ENCODE measurements around the gene DCXR. TPM values are rescaled to one million over a fixed set of nuclear protein-coding genes. Genes with fewer than 3 reads are reported as not detected.

DCXR gene
- total and polyA plus RNA-seq, 4 experiments from 2014 or later: 65.9 to 164 (median 92.9) TPM

DNA sequence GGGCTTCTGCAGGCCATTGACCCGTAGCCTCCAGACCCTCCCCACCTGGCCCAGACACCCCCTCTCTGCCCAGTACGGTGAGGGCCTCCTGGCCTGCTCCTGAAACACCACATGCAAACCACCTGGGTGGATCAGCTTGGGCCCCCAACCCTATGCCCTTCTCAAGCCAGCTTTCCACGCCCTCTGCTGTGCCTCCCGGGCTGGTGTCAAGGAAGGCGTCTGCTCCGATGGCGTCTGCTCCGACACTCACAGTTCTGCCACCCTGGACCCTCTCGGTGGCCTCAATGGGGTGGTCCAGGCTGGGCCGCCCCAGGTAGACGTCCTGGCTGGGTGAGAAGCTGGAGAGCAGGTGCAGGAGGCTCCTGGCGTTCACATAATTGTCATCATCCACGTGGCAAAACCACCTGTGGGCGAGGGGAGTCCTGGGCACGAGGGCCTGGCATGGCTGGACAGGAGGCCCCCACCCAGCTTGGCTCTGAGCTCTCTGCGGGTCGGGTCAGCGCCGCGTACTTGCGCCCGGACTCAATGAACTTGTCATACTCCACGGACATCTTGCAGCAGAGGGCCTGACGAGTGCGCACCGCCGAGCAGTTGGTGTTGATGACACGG, 12.8 kb upstream of the DCXR start:
- DNase-seq: no peak
- Mint-ChIP-seq H3K27ac (peak overlapping the region in 2 of 7 donors; percentile 8 to 35), H3K9me3 (peaks cover 0 to 2% (median 0%) of the 10 kb centered on the region in 8 donors), H3K4me3 (peak overlapping the region; percentile 76 to 91 (median 84)), H3K4me1 (peaks cover 3 to 22% (median 11%) of the 10 kb centered on the region in 4 donors), H3K27me3 (no peaks in the 10 kb centered on the region), H3K36me3 (peaks cover 3 to 15% of the 10 kb centered on the region in 2 donors)
- Histone ChIP-seq H3K27me3 (ENCODE audit: insufficient read depth, low read length) (no peaks in the 10 kb centered on the region), H3K9me3 (ENCODE audit: control insufficient read depth in 1 of 2, low read length in 2 of 2) (no peaks in the 10 kb centered on the region), H3K4me1 (ENCODE audit: insufficient read depth, low read length) (peaks cover 31% of the 10 kb centered on the region), H3K36me3 (ENCODE audit: insufficient read depth, low read length) (peaks cover 18% of the 10 kb centered on the region), H3K27ac (ENCODE audit: low read depth, low read length) (peak overlapping the region; percentile 19), H3K4me3 (ENCODE audit: low read length in 2 of 2) (peak overlapping the region in 1 of 2 donors; percentile 43)
- POLR2A ChIA-PET (ENCODE audit: partially characterized antibody): interaction anchor here (1.1 to 5.3 kb wide), 6 partner anchors 13 to 77 kb away, joined by 5 to 27 read pairs (median 8); partner anchors contain the start of genes CENPX, DCXR, DUS1L and FASN
- CTCF ChIA-PET (ENCODE audit: partially characterized antibody): interaction anchor here (1.8 kb wide), 1 partner anchor 13 kb away, joined by 11 read pairs; the partner anchor contains the start of gene DCXR
- intact Hi-C loops (cut with micrococcal nuclease): loop anchor here (5.0 kb wide), 1 partner anchor 47 kb away; the partner anchor contains the start of gene FASN

DNA sequence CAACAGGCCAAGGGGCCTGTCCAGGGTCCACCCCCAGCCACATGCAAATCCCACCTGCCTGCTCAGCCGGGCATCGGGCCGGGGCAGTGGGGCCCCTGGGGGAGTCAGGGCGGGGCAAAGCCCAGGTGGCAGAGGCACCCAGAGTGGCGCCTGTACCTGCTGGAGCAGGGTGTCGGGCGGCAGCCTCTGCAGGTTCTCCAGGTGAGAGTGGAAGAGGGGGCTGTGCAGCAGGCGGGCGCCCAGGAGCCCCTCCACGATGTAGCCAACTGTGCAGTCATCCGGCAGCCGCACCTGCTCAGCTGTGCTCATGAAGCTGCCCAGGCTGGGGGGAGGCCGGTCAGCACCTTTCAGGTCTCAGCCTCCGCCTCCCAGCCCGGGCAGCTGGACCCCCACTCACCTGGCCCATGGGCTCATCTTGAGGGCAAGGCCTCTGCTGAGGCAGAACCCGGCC, 12.0 kb upstream of the DCXR start:
- Histone ChIP-seq H3K9me3 (ENCODE audit: control insufficient read depth in 1 of 2, low read length in 2 of 2) (no peaks in the 10 kb centered on the region), H3K27me3 (ENCODE audit: insufficient read depth, low read length) (no peaks in the 10 kb centered on the region), H3K36me3 (ENCODE audit: insufficient read depth, low read length) (peaks cover 10% of the 10 kb centered on the region), H3K4me3 (ENCODE audit: low read length in 2 of 2) (no peak overlapping the region), H3K27ac (ENCODE audit: low read depth, low read length) (no peak overlapping the region), H3K4me1 (ENCODE audit: insufficient read depth, low read length) (peaks cover 31% of the 10 kb centered on the region)
- ChIA-PET CTCF (ENCODE audit: partially characterized antibody) (interaction anchor here (0.7 to 1.8 kb wide), 2 partner anchors 12 to 90 kb away, joined by 3 to 11 read pairs; partner anchors contain the start of gene DCXR), POLR2A (ENCODE audit: partially characterized antibody) (interaction anchor here (1.1 to 5.3 kb wide), 4 partner anchors 12 to 77 kb away, joined by 6 to 26 read pairs (median 8); partner anchors contain the start of genes DCXR and FASN)
- Mint-ChIP-seq H3K9me3 (peaks cover 0 to 2% (median 0%) of the 10 kb centered on the region in 8 donors), H3K4me3 (no peak overlapping the region), H3K36me3 (peaks cover 3 to 11% of the 10 kb centered on the region in 2 donors), H3K27me3 (no peaks in the 10 kb centered on the region), H3K4me1 (peaks cover 3 to 22% (median 11%) of the 10 kb centered on the region in 4 donors), H3K27ac (no peak overlapping the region)
- intact Hi-C loops (cut with micrococcal nuclease): no loop called here
- no peak for DNase-seq

DNA sequence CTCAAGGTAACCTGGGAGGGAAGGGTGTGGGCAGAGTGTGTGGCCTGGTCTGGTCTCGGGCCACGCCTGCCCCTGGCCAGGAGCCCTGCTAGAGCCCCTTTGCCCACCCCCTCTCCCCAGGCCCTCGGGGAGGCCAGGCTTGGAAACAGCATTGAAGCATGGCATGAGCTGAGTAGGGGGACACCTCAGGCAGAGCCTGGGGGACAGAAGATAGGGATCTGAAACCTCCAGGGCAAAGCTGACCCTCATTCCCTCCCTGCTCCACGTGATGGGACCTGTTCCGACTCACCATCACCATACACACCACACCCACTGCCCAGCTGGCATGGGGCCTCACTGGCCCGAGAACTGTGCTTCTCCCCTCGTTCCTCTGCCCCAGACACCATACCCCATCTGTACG, 11.6 kb upstream of the DCXR start:
- peaks cover 6% of the 10 kb centered on the region for H3K36me3 ChIP-seq (ENCODE audit: insufficient read depth, low read length)
- peaks cover 31% of the 10 kb centered on the region for H3K4me1 ChIP-seq (ENCODE audit: insufficient read depth, low read length)
- Mint-ChIP-seq H3K9me3 (peaks cover 0 to 2% (median 0%) of the 10 kb centered on the region in 8 donors), H3K4me3 (peak overlapping the region in 3 of 8 donors; percentile 42 to 52 (median 48)), H3K27ac (peak overlapping the region in 1 of 7 donors; percentile 64), H3K36me3 (peaks cover 3 to 11% of the 10 kb centered on the region in 2 donors), H3K4me1 (peaks cover 3 to 22% (median 11%) of the 10 kb centered on the region in 4 donors), H3K27me3 (no peaks in the 10 kb centered on the region)
- no peak overlapping the region for H3K4me3 ChIP-seq (ENCODE audit: low read length in 2 of 2)
- POLR2A ChIA-PET (ENCODE audit: partially characterized antibody): interaction anchor here (2.5 to 5.3 kb wide), 2 partner anchors 11 to 49 kb away, joined by 9 to 26 read pairs; partner anchors contain the start of genes DCXR and FASN
- no peak for DNase-seq
- H3K27me3 ChIP-seq (ENCODE audit: insufficient read depth, low read length): no peaks in the 10 kb centered on the region
- no peaks in the 10 kb centered on the region for H3K9me3 ChIP-seq (ENCODE audit: control insufficient read depth in 1 of 2, low read length in 2 of 2)
- intact Hi-C loops (cut with micrococcal nuclease): no loop called here
- CTCF ChIA-PET (ENCODE audit: partially characterized antibody): interaction anchor here (0.7 kb wide), 1 partner anchor 90 kb away, joined by 3 read pairs; no protein-coding TSS in a partner anchor
- H3K27ac ChIP-seq (ENCODE audit: low read depth, low read length): no peak overlapping the region

DNA sequence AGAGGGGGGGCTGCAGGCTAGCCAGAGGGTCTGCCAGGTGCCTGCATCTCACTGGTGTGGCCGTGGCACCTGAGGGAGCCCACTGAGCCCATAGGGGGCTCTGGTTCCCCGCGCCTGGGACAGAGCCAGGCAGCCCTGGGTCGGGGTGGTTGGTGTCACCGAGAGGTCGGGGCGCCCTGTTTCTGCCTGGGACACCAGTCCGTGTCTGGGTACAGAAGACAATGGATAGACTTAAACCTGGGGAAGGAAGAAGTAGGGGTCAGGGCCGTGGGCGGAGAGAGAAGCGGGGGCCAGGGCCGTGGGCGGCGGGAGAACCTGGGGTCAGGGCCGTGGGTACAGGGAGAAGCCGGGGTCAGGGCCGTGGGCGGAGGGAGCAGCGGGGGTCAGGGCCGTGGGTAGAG, 11.1 kb upstream of the DCXR start:
- POLR2A ChIA-PET (ENCODE audit: partially characterized antibody): no interaction called here
- DNase-seq: no peak
- Histone ChIP-seq H3K4me3 (ENCODE audit: low read length in 2 of 2) (no peak overlapping the region), H3K36me3 (ENCODE audit: insufficient read depth, low read length) (peaks cover under 1% of the 10 kb centered on the region), H3K27ac (ENCODE audit: low read depth, low read length) (no peak overlapping the region), H3K4me1 (ENCODE audit: insufficient read depth, low read length) (peaks cover 25% of the 10 kb centered on the region), H3K27me3 (ENCODE audit: insufficient read depth, low read length) (no peaks in the 10 kb centered on the region), H3K9me3 (ENCODE audit: control insufficient read depth in 1 of 2, low read length in 2 of 2) (no peaks in the 10 kb centered on the region)
- no peaks in the 10 kb centered on the region for H3K27me3 Mint-ChIP-seq
- H3K36me3 Mint-ChIP-seq: peaks cover 3 to 11% of the 10 kb centered on the region in 2 donors
- peak overlapping the region in 2 of 8 donors; percentile 35 for H3K4me3 Mint-ChIP-seq
- CTCF ChIA-PET (ENCODE audit: partially characterized antibody): no interaction called here
- H3K27ac Mint-ChIP-seq: no peak overlapping the region
- peaks cover 0 to 2% (median 0%) of the 10 kb centered on the region in 8 donors for H3K9me3 Mint-ChIP-seq
- H3K4me1 Mint-ChIP-seq: peaks cover 3 to 19% (median 10%) of the 10 kb centered on the region in 4 donors
- intact Hi-C loops (cut with micrococcal nuclease): no loop called here

DNA sequence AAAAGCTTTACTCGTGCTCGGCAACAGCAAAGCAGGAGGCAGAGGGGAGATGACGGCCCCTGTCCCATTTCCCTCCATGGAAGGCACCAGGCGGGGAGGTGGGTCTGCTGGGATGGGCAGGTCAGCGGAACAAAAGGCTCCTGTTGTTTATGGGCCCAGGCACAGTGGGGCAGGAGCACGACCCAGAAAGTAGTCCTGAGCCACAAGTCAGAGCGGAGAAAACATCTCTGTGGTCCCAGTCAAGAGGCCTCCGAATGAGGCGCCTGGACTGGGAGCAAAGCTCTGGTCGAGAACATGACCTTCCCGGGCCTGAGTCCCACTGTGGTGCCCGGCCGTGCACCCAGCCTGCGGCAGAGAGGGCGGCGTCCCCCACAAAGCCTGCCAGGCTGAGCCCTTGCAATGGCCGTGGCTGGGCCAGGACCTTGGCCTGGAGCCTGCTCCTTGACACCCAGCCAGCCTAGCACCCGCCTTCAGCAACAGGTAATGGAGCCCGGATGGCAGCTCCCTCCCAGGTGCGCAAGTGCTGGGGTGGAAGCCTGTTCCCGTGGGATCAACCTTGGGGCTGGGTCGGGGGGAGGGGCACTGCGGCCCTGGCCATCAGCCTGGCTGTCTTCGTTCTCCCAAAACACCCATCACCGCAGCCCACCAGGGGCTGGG, 10.5 kb upstream of the DCXR start:
- Histone ChIP-seq H3K27me3 (ENCODE audit: insufficient read depth, low read length) (no peaks in the 10 kb centered on the region), H3K4me1 (ENCODE audit: insufficient read depth, low read length) (peaks cover 20% of the 10 kb centered on the region), H3K9me3 (ENCODE audit: control insufficient read depth in 1 of 2, low read length in 2 of 2) (no peaks in the 10 kb centered on the region), H3K4me3 (ENCODE audit: low read length in 2 of 2) (no peak overlapping the region), H3K36me3 (ENCODE audit: insufficient read depth, low read length) (no peaks in the 10 kb centered on the region), H3K27ac (ENCODE audit: low read depth, low read length) (no peak overlapping the region)
- no peak for DNase-seq
- Mint-ChIP-seq H3K27ac (peak overlapping the region in 1 of 7 donors; percentile 54), H3K36me3 (peaks cover 3 to 11% of the 10 kb centered on the region in 2 donors), H3K4me1 (peaks cover 2 to 14% (median 9%) of the 10 kb centered on the region in 4 donors), H3K27me3 (no peaks in the 10 kb centered on the region), H3K4me3 (peak overlapping the region in 3 of 8 donors; percentile 50 to 59 (median 52)), H3K9me3 (peaks cover 0 to 2% (median 0%) of the 10 kb centered on the region in 8 donors)
- CTCF ChIA-PET (ENCODE audit: partially characterized antibody): no interaction called here
- intact Hi-C loops (cut with micrococcal nuclease): no loop called here
- POLR2A ChIA-PET (ENCODE audit: partially characterized antibody): no interaction called here

DNA sequence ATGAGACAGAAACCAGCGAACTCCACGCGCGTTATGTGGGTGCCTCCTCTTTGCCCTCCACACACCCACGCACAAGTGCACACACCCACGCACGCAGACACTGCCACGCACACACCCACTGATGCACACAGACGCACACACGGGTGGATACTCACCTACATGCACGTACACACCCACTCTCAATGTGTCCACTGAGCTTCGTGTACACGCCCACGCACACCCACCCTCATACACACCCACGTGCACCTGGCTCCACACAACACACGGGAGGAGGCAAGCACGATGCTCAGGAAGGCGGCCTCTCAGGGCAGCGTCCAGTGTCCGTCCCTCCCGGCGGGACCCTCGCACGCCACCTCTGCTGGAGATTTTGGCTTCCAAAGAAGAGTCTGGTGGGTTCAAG, 9.9 kb upstream of the DCXR start:
- H3K27ac Mint-ChIP-seq: peak overlapping the region in 3 of 7 donors; percentile 23 to 54 (median 29)
- H3K27me3 ChIP-seq (ENCODE audit: insufficient read depth, low read length): no peaks in the 10 kb centered on the region
- peaks cover 3 to 11% of the 10 kb centered on the region in 2 donors for H3K36me3 Mint-ChIP-seq
- intact Hi-C loops (cut with micrococcal nuclease): no loop called here
- ChIA-PET CTCF (ENCODE audit: partially characterized antibody) (no interaction called here), POLR2A (ENCODE audit: partially characterized antibody) (no interaction called here)
- H3K4me3 Mint-ChIP-seq: peak overlapping the region in 3 of 8 donors; percentile 50 to 59 (median 52)
- H3K9me3 ChIP-seq (ENCODE audit: control insufficient read depth in 1 of 2, low read length in 2 of 2): no peaks in the 10 kb centered on the region
- H3K9me3 Mint-ChIP-seq: peaks cover 0 to 2% (median 0%) of the 10 kb centered on the region in 8 donors
- H3K27ac ChIP-seq (ENCODE audit: low read depth, low read length): no peak overlapping the region
- H3K4me1 ChIP-seq (ENCODE audit: insufficient read depth, low read length): peaks cover 14% of the 10 kb centered on the region
- no peaks in the 10 kb centered on the region for H3K27me3 Mint-ChIP-seq
- peaks cover 2 to 14% (median 6%) of the 10 kb centered on the region in 4 donors for H3K4me1 Mint-ChIP-seq
- no peak for DNase-seq
- no peak overlapping the region for H3K4me3 ChIP-seq (ENCODE audit: low read length in 2 of 2)
- H3K36me3 ChIP-seq (ENCODE audit: insufficient read depth, low read length): no peaks in the 10 kb centered on the region

DNA sequence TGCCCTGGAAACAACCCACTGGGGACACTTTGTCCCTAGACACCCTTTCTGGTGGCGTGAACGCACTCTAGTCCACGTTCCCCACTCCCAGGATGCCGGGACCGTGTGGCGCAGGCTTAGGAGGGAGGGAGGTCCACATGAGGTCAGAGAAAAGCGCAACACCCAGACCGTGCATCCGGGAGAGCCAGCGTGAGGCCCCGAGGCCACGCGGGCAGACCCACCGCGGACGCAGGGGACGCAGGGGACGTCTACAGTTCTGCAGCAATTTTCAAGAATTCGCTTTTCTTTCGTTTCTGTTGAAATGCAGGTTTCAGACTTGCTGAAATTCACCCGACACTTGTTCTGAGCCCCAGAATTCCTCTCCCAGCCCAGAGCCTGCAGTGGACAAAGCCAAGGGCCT, 9.4 kb upstream of the DCXR start:
- peaks cover 3 to 11% of the 10 kb centered on the region in 2 donors for H3K36me3 Mint-ChIP-seq
- Histone ChIP-seq H3K27ac (ENCODE audit: low read depth, low read length) (no peak overlapping the region), H3K4me3 (ENCODE audit: low read length in 2 of 2) (no peak overlapping the region), H3K9me3 (ENCODE audit: control insufficient read depth in 1 of 2, low read length in 2 of 2) (no peaks in the 10 kb centered on the region), H3K27me3 (ENCODE audit: insufficient read depth, low read length) (no peaks in the 10 kb centered on the region), H3K36me3 (ENCODE audit: insufficient read depth, low read length) (no peaks in the 10 kb centered on the region), H3K4me1 (ENCODE audit: insufficient read depth, low read length) (peaks cover 12% of the 10 kb centered on the region)
- no peak for DNase-seq
- CTCF ChIA-PET (ENCODE audit: partially characterized antibody): no interaction called here
- H3K4me1 Mint-ChIP-seq: peaks cover 2 to 14% (median 6%) of the 10 kb centered on the region in 4 donors
- intact Hi-C loops (cut with micrococcal nuclease): no loop called here
- H3K27me3 Mint-ChIP-seq: no peaks in the 10 kb centered on the region
- H3K4me3 Mint-ChIP-seq: peak overlapping the region in 1 of 8 donors; percentile 57
- POLR2A ChIA-PET (ENCODE audit: partially characterized antibody): no interaction called here
- H3K9me3 Mint-ChIP-seq: no peaks in the 10 kb centered on the region
- no peak overlapping the region for H3K27ac Mint-ChIP-seq

All from CD4-positive, alpha-beta memory T cell (primary cell).